Epithelial cell of prostate (primary cell): ENCODE measurements around the gene FRMD8.

Experiments
- DNase-seq: peaks from one replicate; pipeline ENCODE4 v3.0.0-alpha.2; 2011; ENCODE audit warnings: low read depth, low spot score
- H3K27ac ChIP-seq: fragments of 450-650 bp; 2 replicates; pipeline ENCODE4 v1.5.1; 2017; ENCODE audit warnings: mild to moderate bottlenecking

The FRMD8 gene

DNA sequence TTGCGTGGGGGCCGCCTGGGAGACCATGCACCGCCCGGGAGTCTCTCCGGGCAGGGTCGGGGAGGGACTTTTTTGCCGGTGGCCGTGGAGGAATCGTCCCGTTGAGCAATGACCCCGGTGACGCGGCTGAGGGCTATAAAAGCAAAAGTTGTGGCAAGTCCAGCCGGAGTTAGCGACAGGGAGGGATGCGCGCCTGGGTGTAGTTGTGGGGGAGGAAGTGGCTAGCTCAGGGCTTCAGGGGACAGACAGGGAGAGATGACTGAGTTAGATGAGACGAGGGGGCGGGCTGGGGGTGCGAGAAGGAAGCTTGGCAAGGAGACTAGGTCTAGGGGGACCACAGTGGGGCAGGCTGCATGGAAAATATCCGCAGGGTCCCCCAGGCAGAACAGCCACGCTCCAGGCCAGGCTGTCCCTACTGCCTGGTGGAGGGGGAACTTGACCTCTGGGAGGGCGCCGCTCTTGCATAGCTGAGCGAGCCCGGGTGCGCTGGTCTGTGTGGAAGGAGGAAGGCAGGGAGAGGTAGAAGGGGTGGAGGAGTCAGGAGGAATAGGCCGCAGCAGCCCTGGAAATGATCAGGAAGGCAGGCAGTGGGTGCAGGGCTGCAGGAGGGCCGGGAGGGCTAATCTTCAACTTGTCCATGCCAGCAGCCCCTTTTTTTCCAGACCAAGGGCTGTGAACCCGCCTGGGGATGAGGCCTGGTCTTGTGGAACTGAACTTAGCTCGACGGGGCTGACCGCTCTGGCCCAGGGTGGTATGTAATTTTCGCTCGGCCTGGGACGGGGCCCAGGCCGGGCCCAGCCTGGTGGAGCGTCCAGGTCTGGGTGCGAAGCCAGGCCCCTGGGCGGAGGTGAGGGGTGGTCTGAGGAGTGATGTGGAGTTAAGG, 36.4 kb downstream of the FRMD8 start, which contains the start of gene NEAT1:
Gene NEAT1, plus strand, starts transcription at position 166 of the 883 bp plus-strand sequence.
- DNase-seq = no peak
- H3K27ac ChIP-seq = peak within 1 kb of the TSS; percentile 100

- peak overlapping the region; percentile 100 for H3K27ac ChIP-seq
- no peak for DNase-seq
Observed at GRCh38 chr11:65423516-65424204, 37.2 kb downstream of the FRMD8 start.

- H3K27ac ChIP-seq = peak overlapping the region; percentile 100
- no peak for DNase-seq
Observed at GRCh38 chr11:65424205-65425104, 38.0 kb downstream of the FRMD8 start.

GRCh38 chr11:65425105-65425970, 38.9 kb downstream of the FRMD8 start:
- no peak for DNase-seq
- peak overlapping the region; percentile 100 for H3K27ac ChIP-seq

DNA sequence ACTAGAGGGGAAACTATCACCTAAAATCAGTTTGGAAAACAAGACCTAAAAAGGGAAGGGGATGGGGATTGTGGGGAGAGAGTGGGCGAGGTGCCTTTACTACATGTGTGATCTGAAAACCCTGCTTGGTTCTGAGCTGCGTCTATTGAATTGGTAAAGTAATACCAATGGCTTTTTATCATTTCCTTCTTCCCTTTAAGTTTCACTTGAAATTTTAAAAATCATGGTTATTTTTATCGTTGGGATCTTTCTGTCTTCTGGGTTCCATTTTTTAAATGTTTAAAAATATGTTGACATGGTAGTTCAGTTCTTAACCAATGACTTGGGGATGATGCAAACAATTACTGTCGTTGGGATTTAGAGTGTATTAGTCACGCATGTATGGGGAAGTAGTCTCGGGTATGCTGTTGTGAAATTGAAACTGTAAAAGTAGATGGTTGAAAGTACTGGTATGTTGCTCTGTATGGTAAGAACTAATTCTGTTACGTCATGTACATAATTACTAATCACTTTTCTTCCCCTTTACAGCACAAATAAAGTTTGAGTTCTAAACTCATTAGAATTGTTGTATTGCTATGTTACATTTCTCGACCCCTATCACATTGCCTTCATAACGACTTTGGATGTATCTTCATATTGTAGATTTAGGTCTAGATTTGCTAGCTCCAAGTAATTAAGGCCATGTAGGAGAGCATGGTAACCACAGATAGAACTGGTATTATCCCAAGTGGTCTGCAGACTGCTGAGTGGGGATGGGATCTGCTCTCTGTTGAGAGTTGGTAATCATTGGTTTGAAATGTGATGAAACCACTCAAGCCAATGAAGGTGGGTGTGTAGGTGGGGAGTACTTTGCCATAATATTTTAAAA, 39.8 kb downstream of the FRMD8 start:
- H3K27ac ChIP-seq = peak overlapping the region; percentile 100
- no peak for DNase-seq

- no peak for DNase-seq
- H3K27ac ChIP-seq = peak overlapping the region; percentile 100
Observed at GRCh38 chr11:65426839-65427690, 40.6 kb downstream of the FRMD8 start.

DNA sequence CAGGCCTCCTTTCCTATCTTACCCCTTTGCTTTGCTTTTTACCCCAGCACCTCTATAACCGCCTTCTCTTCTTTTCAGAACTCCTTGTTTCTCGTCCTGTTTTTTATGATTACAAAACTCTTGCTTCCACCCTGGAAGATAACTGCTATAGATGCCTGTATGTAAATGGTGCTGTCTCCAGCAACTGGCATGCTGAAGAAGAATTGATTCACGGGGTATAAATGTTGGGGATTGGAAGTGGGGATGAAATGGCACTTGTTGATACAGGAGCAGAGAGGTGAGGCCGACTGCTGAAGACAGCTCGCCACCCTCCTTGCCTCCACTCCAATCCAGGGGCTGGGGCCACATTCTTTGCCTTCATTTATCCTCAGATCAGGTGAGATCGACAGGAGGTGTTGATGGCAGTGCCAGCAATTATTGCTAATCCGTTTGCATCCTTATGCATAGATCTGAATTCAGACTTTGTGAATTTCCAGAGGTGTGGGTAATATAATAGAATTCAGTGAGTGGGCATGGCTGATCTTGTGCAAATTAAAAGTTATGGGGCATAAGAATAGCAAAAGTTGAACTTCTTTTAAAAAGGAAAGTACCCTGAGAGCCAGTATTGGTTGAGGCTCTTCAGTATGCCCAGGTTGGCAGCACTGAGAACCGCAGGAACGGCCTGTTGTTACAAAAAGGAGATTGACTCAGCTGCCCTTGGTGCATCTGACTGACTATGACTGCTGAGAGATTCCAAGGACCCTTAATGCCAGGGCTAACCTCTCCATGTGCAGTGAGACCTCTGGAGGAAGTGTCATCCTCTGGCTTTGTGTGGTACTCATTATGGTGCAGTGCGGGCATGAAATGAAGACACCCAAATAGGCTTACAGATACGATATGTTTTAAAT, 41.5 kb downstream of the FRMD8 start:
- H3K27ac ChIP-seq = peak overlapping the region; percentile 100
- DNase-seq = no peak

GRCh38 chr11:65428578-65429067, 42.2 kb downstream of the FRMD8 start:
- no peak for DNase-seq
- H3K27ac ChIP-seq = peak overlapping the region; percentile 100

- DNase-seq = no peak
- H3K27ac ChIP-seq = peak overlapping the region; percentile 100
Observed at GRCh38 chr11:65429068-65429681, 42.7 kb downstream of the FRMD8 start.

DNA sequence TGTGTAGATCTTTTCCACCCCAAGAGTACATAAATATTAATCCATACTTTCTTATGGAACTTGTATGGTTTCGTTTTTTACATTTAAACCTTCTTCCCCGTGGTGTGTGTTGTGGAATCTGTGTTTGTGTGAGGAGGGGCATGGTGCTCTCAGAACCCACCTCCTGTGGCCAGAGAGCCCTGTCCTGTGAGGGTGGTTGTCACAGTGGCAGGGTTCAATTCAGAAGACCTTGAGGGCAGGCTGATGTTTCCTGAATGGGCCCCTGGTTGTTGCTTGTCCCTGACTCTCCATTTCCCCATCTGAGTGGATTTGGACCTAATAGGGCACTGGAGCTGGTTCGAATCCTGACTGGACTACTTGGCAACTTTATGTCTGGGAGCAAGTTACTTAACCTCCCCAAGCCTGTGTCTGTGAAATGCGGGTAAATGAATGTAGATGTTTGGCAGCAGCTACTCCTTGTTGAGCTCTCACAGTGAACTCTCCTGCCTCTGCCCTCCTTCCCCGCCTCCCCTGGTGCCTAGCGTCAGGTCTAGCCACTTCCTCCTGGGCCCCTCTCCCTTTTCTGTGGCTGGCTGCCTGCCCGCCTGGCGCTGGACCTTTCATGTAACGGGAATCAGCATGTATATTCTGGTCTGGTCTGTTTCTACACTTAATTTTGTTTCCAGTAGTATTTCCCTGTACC, 43.4 kb downstream of the FRMD8 start:
- DNase-seq = no peak
- peak overlapping the region; percentile 100 for H3K27ac ChIP-seq

DNA sequence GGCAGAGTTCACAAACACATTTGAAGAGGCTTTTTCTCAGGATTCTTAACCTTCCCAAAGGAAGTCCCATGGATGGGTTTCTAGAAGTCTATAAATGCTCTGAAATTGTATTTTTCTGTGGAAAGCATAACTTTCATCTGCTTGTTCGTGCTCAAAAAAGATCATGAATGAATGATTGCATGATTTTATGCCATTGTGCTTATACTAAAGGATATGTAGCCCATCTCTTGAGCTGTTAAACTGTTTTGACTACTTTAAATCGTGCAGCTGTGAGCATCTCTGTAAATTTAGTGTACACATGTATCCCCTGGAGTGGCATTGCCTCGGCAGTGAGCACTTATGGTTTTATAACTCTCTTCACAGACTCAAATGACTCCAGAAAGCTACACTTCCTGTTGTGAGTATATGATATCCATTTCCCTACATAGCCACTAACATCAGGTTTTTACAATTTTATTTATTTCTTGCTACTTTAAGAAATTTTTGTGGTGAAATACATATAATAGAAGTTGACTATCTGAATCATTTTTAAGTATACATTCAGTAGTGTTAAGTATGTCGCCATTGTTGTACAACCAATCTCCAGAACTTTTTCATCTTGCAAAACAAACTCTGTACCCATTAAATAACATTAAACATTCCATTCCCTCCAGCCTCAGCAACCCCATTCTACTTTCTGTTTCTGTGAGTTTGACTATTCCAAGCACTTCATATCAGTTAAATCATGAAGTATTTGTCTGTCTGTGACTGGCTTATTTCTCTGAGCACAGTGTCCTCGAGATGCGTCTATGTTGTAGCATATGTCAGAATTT, 44.2 kb downstream of the FRMD8 start:
- no peak for DNase-seq
- peak overlapping the region; percentile 100 for H3K27ac ChIP-seq

DNA sequence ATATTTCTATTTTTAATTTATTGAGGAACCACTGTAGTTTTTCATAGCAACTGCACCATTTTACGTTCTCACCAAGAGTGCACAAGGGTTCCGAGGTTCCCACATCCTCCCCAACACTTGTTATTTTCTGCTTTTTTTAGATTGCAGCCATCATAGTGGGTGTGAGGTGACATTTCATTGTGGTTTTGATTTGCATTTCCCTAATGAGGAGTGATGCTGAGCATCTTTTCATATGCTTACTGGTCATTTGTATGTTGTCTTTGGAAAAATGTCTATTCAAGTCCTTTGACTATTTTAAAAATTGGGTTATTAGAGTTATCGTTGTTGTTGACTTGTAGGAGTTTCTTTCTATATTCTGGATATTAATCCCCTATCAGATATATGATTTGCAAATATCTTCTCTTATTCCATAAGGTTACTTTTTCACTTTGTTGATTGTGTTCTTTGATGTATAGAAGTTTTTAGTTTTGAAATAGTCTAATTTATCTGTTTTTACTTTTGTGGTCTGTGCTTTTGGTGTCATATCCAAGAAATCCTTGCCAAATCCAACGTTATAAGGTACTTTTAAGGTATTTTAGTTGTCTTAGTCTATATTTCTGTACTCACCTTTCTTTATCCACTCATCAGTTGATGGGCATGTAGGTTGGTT, 45.1 kb downstream of the FRMD8 start:
- DNase-seq = no peak
- peak overlapping the region; percentile 100 for H3K27ac ChIP-seq

DNA sequence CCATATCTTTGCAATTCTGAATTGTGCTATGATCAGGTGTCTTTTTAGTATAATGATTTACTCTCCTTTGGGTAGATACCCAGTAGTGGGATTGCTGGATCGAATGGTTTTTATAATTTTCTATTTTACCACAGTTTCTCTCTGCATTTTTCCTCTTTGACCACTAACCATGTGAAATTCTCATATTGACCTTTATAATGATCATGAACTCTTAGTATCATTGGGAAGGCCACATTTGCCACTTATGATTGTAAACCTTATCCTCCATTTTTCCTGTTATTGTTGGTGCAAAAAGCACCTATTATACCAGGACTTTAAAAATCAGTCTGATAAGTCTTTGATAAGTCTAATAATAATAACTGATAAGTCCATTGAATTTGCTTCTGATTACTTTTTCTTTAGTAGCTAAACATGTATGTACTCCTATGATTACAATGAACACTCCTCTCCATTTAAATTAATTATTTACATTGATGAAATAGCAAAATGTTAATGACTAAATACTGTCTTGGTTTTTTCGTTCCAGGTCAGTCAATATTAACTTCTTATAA, 45.7 kb downstream of the FRMD8 start:
- peak overlapping the region; percentile 100 for H3K27ac ChIP-seq
- no peak for DNase-seq
